GM21529 (cell line): ENCODE data around the gene LARGE2.

ENCODE experiments used
- ATAC-seq: cut with Tn5 transposase; IDR thresholded peaks from one replicate; pipeline ENCODE4 v1.9.1; 2021; ENCODE audit not compliant: unreplicated experiment

LARGE2 gene

DNA sequence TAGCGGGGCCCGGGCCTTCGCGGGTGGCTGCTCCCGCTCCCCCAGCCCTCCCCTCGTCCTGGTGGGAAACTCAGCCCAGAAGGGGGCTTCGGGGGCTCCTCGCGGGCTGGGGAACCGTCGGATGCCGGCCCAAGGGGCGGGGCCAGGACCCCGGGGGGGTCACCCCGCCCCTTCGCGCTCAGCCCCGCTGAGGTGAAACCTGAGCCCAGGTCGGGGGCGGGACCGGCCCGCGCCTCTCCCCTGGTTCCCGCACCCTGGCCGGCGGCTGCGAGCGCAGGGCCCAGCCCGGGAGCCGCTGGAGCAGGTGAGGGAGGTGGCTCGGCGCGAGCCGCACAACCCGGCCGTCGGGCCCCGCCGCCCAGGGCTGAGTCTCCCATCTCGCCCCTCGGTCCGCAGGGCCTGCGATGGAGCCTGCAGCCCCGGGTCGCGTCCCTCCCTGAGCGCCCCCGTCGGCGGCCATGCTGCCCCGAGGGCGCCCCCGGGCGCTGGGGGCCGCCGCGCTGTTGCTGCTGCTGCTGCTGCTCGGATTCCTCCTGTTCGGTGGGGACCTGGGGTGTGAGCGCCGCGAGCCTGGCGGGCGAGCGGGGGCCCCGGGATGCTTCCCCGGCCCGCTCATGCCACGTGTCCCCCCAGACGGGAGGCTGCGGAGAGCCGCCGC, at the start of gene LARGE2:
LARGE2 (plus strand) TSS at position 232 of the 658 bp plus-strand sequence; CDS start at position 459, 227 bp downstream.
- ATAC-seq: no peak

DNA sequence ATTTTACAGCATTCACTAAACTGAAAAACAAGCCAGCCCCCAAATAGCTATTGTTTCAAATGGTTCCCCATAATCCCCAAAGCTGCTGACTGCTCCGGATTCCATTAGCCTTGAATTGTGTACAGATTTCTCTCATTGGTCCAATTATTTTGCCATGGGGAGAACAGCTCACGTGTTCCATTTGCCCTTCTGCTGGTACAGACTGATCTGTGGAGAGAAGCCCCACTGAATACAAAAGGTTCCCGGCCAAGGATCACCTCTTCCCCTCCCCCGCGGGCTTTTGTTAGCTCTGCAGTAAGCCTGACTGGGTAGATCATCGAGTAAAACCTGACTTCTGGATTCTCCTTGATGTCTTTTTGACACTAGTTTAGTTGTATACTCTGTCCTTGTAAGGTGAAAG, 46.1 kb upstream of the LARGE2 start:
- ATAC-seq: no peak

DNA sequence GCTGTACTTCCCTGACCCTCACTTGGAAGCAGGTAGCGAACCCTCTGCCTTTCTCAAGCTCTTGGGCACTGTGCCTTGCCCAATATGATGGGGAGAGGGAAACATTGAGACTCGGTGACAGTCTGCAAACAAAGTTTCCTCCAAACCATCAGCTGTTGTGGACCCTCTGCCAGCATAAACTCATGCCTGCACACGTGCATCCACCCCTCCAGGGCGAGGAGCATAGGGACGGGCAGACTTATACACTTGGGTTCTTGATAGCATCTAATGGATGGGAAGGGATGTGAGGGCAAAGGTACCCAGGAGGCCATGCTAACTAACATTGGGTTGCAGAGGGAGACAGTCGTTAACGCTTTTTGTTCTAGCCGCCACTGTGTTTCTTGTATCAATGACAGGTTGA, 45.2 kb upstream of the LARGE2 start:
- ATAC-seq: no peak

DNA sequence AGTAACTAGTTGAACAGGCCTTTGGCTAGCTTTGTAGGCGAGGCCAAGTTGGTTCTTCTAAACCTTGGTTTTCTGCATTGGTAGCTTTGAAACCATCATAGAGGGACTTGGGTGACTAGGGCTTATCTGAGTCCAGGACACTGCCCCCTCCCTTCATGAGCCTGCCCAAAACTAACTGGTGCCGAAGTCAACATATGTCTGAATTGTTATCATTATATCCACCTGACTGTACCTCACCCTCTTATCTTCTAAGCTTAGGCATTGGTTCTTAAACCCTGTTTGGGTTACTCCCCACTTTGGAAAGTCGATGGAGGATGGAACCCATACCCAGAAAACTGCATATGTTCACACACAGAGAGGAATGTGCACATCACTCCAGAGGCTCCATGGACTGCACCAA, 44.6 kb upstream of the LARGE2 start:
- no peak for ATAC-seq

DNA sequence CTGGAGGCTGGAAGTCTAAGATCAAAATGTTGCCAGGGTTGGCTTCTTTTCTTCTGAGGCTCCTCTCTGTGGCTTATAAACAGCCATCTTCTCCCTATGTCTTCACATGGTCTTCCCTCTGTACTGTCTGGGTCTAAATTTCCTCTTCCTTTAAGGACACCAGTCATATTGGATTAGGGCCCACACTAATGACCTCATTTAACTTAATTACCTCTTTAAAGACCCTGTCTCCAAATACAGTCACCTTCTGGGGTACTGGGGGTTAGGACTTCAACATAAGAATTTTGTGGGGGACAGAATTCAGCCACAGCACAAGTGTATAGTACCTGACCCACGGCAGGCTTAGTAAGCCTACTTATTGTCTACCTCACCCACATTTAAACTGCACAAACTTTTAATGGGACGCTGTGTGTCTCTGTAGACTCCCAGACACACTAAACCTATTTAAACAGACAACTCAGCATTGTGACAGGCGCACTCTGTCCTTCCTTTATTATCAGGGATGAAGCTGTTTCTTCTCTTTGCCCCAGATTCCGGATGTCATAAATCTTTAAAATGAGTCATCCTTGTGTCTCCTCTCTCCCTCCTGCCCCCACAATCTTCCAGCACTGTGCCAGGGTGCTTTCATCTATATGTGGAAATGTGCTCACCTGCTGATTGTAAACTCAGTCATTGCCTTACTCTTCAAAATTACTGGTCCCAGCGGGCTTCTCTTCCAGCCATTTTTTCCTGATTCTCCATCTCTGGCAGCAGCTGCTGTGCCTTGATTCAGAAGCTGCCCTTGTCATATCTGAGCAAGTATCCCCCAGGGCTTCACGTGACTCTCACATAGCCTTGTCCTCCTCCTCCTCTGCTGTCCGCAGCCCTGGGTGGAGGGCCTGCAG, 42.4 kb upstream of the LARGE2 start:
- ATAC-seq: no peak

DNA sequence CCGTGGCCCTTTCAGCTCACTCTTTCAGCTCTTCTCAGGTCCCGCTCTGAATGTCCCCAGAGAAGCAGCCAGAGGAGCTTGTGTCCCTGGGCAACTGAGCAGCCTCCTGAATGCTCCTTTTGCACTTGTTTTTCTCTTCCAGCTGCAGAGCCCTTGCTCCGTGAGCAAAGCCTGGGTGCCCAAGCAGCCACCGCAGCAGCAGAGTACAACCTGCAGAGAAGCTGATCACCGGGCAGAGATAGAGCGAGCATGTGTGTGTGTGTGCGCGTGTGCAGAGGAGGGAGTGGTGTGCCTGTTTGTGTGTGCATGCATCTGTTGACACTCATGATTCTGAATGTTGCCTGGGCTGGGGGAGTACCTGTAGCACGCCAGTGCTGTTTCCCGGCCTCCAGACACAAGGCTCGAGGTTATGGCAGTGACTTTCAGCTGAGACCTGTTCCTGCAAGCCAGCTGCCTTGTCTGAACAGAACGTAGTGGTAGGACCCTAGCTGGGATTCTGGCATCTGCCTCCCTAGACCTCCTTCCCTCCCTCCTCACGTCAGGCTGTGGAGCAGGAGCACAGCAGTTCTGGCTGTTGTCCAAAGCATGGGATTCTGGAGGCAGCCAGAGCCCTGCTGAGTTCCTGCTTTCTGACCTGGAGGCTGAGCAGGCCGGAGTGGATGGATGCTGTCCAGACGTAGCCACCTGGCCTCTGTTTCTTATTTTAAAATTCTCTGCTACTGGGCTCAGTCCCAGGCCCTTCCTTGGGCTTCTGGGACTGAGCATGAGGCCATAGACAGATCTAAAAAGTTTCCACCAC, 41.5 kb upstream of the LARGE2 start:
- ATAC-seq: no peak

DNA sequence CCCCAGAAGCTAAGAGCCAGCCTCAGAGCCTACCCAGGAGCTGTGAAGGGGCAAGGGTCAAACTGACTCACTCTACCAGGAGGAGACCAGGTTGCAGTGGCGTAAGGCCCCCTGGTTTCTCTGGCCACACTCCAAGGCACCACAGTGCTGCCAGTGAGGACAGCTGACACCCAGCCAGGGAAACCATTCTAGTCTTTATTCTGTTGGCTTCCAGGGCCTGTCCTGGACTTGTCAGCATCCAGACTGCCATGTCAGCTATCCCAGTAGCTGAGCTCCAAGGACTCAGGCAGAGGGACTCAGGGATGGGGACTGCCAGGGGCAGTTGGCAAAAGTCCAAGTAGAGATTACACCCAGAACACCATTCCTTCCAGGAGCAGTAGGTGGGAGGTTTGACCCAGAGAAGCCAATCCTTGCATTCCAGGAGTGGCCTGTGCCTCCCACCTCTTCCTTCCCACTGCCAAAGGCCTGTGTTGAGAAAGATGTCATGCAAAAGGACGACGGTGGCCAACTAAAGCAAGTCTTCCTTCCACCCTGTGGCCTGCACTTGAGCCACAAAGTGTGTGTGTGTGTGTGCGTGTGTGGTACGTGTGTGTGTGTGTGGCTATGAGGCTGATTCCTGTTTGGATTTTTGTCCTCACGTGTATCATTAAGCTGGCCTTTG, 40.6 kb upstream of the LARGE2 start:
- ATAC-seq: no peak

DNA sequence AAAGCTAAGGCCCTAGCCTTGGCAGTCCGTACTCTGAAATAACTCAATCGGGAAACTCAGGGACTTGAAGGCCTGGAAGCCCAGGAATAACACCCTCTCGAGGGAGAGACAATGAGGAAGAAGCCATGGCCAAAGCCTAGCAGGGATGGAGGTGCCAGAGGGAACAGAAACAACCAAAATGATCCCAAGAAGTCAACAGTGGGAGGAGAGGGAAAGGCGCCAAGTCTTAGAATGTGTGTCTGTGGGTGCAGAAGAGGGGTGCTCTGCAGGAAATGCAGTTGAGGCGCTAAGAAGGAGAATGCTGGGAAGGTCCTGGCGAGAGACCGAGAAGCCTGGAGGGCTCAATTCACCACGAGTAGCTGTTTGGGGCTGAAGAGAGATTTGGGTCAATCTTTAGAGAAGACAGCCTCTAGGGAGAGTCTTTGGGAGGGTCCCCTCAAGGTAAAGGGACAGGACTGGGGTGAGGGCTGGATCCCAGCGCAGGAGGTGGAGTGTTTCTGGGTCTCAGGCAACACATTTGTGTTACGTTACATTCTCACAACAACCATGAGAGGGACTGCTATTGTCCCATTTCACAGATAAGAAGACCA, 37.8 kb upstream of the LARGE2 start:
- ATAC-seq: no peak

DNA sequence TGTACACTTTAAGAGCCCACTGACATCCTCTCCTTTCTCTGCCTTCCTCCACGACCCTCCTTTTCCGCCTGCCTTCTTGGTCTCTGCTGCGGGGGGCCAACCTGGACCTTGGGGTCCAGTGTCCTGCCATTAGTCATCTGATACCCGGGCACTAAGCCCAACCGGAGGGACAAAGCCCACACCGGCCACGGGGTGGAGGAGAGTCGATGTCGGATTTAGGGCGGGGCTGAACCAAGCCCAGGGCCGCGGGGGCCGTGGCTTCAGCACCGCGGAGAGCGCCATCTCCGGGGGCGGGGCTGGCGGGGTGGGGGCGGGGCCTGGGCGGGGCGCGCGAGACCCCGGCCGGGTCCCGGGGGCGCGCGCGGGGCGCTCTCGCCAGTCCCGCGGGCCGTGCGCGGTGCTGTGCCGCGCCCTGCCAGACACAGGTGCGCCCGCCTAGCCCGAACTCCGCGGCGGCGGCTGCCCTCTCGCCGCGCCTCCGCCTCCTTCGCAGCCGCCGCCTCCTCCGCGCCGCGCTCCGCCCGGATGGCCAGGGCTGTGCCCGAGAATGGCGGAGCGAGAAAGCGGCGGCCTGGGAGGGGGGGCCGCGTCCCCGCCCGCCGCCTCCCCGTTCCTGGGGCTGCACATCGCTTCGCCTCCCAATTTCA, 37.1 kb upstream of the LARGE2 start, which contains the start of gene MAPK8IP1:
MAPK8IP1 (plus strand) TSS at position 378 of the 647 bp plus-strand sequence; CDS start at position 548, 170 bp downstream.
- ATAC-seq: peak; percentile 55

DNA sequence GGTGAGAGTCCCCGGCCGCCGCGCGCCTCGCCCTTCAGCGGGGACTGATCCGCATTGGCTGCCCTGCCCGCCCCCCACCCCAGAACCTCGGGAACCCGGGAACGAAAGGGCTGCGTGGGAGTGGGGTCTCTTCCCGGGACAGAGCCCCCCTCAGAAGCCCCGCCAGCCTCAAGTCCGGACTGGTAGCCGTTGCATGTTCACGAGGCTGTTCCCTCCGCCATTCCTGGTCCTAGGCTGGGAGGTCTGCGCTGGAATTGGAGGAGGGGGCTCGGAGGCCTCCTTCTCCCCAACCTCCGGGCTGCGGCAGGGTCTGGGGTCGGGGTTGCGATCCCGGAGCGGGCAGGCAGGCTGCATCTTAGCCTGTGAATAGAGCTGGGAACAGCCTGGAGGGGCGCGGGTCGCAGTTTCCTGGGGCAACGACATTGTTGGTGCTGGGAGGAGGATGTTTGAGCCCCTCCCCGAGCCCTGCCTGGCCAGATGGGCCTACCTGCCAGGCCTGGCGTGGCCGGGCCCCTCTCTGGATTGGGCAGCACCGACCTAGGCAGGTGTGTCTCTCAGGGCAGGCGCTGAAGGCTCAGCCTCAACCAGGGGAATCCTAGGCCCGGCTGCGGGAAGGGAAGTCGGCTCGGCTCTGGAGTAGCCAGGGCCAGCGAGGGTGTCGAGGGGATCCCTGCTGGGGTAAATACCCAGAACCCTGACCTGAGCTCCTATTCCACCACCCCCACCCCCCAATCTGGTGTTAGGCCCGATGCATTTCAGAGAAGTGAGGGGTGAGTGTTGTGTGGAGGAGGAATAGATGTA, 36.3 kb upstream of the LARGE2 start:
- no peak for ATAC-seq

DNA sequence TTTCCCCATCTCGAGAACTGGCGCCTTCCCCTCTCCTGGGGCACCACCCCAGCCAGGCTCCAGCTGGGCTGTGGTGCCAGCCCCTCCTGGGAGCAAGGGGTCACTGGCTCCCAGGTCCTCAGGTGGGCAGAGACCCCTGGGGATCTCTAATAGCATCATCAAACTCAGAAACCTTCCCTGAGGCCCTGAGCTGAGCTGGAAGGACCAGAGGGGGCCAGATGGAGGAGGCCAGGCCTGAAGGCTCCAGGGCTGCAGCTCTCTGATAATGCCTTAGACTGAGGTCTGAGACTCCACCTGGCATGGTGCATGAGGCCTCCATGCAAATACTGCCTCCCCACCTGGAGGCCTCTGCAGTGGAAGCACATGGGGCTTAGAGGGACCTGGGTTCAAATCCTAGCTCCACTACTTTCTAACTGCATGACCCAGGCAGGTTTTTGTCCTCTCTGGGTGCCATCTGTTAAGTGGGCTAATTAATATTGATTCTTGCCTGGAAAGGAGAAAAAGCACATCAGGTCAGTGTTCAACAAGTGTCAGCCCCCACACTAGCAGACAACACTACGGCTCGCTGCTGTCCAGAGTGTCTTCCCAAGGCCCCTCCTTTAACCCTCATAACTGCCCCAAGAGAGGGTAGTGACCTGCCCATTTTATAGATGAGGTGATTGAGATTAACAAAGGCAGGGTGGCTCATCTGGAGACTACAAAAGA, 35.5 kb upstream of the LARGE2 start:
- no peak for ATAC-seq

DNA sequence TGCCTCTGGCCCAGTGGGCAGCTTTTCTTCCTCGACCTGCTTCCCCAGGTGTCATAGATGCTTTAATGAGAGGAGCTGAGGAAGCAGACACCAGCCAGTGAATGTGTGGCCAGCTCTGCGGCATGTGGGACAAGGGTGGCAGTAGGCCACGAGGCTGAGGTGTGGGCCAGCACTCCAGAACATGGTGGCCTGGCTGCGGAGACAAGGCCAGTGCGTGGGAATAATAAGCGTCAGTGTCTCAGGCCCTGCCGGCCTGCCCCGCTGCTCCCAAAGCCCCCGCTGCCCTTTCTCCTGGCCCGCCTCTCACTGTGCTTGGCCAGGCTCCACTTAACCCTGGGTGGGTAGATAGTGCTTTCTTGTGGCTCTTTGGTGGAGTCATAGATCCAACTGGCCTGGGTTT, 34.9 kb upstream of the LARGE2 start:
- no peak for ATAC-seq

DNA sequence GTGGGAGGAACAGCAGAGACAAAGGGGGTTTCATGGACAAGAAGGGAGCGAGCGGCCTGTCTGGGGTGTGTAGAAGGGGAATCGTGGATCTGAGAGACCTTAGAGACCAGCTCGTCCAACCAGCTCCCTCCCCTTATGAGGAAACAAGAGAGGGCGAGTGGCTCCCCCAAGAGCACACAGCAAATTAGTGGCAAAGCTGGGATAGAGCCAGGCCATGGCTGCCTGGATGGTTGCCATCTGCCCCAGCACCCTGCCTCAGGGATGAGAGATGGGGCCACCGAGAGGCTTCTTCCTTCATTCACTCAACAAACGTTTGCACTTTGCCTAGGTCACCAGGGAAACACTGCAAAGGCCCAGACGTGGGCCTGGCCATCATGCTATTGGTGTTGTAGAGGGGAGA, 32.9 kb upstream of the LARGE2 start:
- ATAC-seq: no peak

DNA sequence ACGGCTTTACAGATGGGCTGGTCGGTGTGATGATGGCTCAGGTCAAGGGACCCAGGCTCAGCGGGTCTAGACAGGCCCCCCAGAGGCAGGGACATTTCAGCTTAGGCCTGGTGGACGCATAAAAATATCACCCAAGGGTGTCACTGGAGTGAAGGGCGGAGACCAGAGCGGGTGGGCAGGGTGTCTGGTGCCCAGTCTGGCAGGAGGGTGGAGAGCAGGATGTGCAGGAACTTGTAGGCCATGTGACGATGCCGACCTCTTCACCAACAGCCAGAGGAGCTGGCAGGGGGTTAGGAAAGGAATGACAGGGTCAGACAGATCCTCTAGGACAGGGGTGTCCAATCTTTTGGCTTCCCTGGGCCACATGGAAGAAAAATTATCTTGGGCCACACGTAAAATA, 32.5 kb upstream of the LARGE2 start:
- no peak for ATAC-seq

DNA sequence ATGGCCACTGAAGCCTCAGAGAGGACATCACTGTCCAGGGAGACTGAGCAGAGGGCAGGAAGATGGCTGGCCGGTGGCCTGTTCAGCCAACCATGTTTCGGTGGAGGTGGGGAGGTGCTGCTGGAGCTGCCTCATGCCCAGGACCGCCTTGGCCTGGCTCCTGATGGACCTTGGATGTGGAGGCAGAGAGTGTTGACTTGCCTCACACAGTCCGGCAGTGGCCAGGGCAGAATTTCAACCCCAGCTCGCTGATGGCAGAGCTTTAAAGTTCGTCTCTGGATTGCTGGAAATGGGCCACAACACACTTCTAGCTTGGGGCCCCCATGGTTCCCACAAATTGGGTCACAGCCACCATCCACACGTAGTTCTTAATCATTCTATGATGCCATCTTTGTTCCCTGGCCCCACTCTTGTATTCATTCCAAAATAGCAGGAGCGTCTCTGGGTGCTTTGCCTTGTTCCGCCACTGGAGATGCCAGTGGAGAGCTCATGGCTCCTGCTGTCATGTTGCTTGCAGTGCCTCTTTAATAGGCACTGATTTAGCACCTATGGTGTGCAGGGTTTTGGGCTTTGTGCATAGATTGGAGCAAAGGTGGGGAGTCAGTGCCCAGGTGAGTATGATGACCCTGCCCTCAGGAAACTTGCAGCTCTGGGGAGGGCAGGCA, 31.4 kb upstream of the LARGE2 start:
- no peak for ATAC-seq

DNA sequence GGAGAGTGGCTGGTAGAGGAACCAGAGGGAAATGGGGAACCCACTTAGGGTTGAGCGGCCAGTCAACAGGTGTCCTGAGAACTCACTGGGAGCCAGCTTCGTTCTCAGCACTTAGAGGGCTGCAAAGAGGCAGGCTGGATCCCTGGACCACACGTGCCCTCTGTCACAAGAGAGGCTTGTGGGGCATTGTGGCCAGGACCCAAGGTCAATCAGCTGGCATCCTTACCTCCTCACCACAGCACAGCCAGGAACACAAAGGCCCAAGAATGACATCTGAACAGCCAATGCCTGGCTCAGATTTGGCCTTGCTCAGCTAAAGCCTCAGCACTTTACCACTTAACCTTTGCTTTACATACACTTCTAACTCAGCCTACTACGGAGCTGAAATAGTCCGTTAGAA, 29.6 kb upstream of the LARGE2 start:
- ATAC-seq: no peak

DNA sequence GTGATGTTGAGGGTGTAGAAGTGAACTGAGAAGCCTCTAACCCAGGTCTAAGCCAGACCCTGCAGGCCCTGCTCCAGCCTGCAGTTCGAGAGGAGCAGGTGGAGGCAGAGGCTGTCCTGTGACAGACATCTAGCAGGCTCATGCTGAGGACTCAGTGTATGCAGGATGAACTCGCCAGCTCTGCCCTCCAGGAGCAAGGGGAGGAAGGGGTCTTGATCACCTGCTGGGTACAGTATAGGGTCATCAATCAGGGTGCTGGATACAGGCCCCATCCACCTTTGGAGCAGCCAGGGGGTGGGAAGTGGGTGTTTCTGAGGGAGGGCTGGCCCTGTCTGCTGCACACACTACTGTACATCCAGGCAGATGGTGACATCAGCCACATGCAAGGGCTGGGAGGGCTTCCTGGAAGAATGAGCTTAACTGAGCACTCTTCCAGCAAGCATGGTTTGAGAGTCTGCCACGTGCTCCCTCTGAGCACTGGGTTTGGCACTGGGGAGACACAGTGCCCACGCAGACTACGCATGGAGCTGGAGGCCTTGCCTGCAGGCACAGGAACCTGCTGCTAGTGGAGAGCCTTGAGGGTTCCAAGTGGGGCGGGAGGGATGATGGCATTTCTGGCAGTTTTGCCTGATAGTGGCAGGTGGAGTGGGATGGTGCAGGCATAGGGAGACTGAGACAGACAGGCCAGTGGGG, 27.8 kb upstream of the LARGE2 start:
- ATAC-seq: no peak
